ENCODE results near the gene ADK.
"Not testable (repeated sequence)": the region's sequence is repeated elsewhere in the genome, so short reads cannot be mapped to it uniquely, and the experiment has no call there.

The ADK gene

GRCh38 chr10:74146980-74147379 is 4.0 kb upstream of the ADK start:
- not testable (repeated sequence) for DNase-seq

- peak; percentile 92 for DNase-seq
Observed at GRCh38 chr10:74150204-74150989, 624 bp upstream of the ADK start, which contains the start of gene AP3M1. Gene AP3M1, minus strand, starts transcription at chr10:74150828. Its CDS starts 12,449 bp downstream, at chr10:74138379.

GRCh38 chr10:74151879-74152722 is 1.1 kb downstream of the ADK start:
- peak; percentile 6 for DNase-seq

- no peak for DNase-seq
Observed at GRCh38 chr10:74153123-74153522, 2.1 kb downstream of the ADK start.

- no peak for DNase-seq
Observed at GRCh38 chr10:74153676-74154075, 2.7 kb downstream of the ADK start.

- no peak for DNase-seq
Observed at GRCh38 chr10:74156919-74157289, 5.9 kb downstream of the ADK start.

GRCh38 chr10:74160013-74160412 is 9.0 kb downstream of the ADK start:
- no peak for DNase-seq

- peak; percentile 31 for DNase-seq
Observed at GRCh38 chr10:74163319-74164068, 12.5 kb downstream of the ADK start.

- DNase-seq, result no peak
Observed at GRCh38 chr10:74164716-74165529, 13.9 kb downstream of the ADK start.

- no peak for DNase-seq
Observed at GRCh38 chr10:74165530-74165901, 14.5 kb downstream of the ADK start.

- no peak for DNase-seq
Observed at GRCh38 chr10:74167443-74167842, 16.4 kb downstream of the ADK start.

GRCh38 chr10:74171625-74172024 is 20.6 kb downstream of the ADK start:
- DNase-seq, result no peak

- no peak for DNase-seq
Observed at GRCh38 chr10:74174521-74174920, 23.5 kb downstream of the ADK start.

GRCh38 chr10:74175510-74176379 is 24.7 kb downstream of the ADK start:
- DNase-seq, result no peak

GRCh38 chr10:74176380-74177139 is 25.5 kb downstream of the ADK start:
- peak; percentile 100 for DNase-seq

- peak; percentile 30 for DNase-seq
Observed at GRCh38 chr10:74177140-74177677, 26.2 kb downstream of the ADK start.

GRCh38 chr10:74178042-74178791 is 27.2 kb downstream of the ADK start:
- no peak for DNase-seq

GRCh38 chr10:74179111-74179710 is 28.2 kb downstream of the ADK start:
- DNase-seq, result no peak

GRCh38 chr10:74186678-74187077 is 35.7 kb downstream of the ADK start:
- no peak for DNase-seq

Measured in NCI-H146 (cell line).